ENCODE results near the gene SYNE2.
"Not testable (repeated sequence)": the region's sequence is repeated elsewhere in the genome, so short reads cannot be mapped to it uniquely, and the experiment has no call there.

GRCh38 chr14:63806064-63806463 lies 46.7 kb upstream of the SYNE2 start:
- TF ChIP-seq CTCF (IDR thresholded peaks at IDR 0.05; ENCODE audit: insufficient read depth, low read length); POLR2AphosphoS5 (IDR thresholded peaks at IDR 0.05; ENCODE audit: low read depth); GABPA (IDR thresholded peaks at IDR 0.05; ENCODE audit: low read depth); REST (IDR thresholded peaks at IDR 0.05; ENCODE audit: insufficient replicate concordance, low read depth); SPI1 (IDR thresholded peaks at IDR 0.05; ENCODE audit: borderline replicate concordance, low read depth): not testable (repeated sequence)

Measured in HL-60 (cell line).